HEK293T (cell line): ENCODE data around the gene TUSC2.

Source experiments
- CTCF ChIA-PET: fragments of 350-600 bp; formaldehyde crosslinking; extraction: SDS; loops from one replicate; lab custom pipeline; 2021; ENCODE audit warnings: antibody characterized with exemption, inconsistent platforms; lab: Yijun Ruan, JAX
- POLR2A ChIA-PET: fragments of 350-600 bp; formaldehyde crosslinking; extraction: SDS; loops from one replicate; lab custom pipeline; 2020; ENCODE audit warnings: antibody characterized with exemption, inconsistent platforms; lab: Yijun Ruan, JAX
- DNase-seq: peaks from one replicate; pipeline ENCODE4 v3.0.0; 2012; ENCODE audit warnings: mixed read lengths; ENCODE audit errors: extremely low spot score
- ARNT ChIP-seq: fragments of 450-650 bp; IDR thresholded peaks from 2 replicates; pipeline ENCODE4 v1.6.1; 2017; ENCODE audit warnings: mild to moderate bottlenecking
- BHLHE40 ChIP-seq: fragments of 450-650 bp; IDR thresholded peaks from 2 replicates; pipeline ENCODE4 v1.6.1; 2016; ENCODE audit warnings: mild to moderate bottlenecking, moderate library complexity, borderline replicate concordance
- CTBP1 ChIP-seq: fragments of 450-650 bp; IDR thresholded peaks from 2 replicates; pipeline ENCODE4 v1.6.1; 2016; ENCODE audit warnings: borderline replicate concordance
- ELF4 ChIP-seq: fragments of 450-650 bp; IDR thresholded peaks from 2 replicates; pipeline ENCODE4 v1.6.1; 2017; ENCODE audit warnings: antibody characterized with exemption
- FOXA1 ChIP-seq: fragments of 450-650 bp; IDR thresholded peaks from 2 replicates; pipeline ENCODE4 v1.6.1; 2016; ENCODE audit warnings: mild to moderate bottlenecking
- FOXK2 ChIP-seq: fragments of 450-650 bp; IDR thresholded peaks from 2 replicates; pipeline ENCODE4 v1.6.1; 2016; ENCODE audit warnings: mild to moderate bottlenecking
- FOXM1 ChIP-seq: fragments of 450-650 bp; IDR thresholded peaks from 2 replicates; pipeline ENCODE4 v1.6.1; 2017; ENCODE audit warnings: mild to moderate bottlenecking, borderline replicate concordance
- HDGF ChIP-seq: fragments of 450-650 bp; IDR thresholded peaks from 2 replicates; pipeline ENCODE4 v1.6.1; 2017; ENCODE audit warnings: antibody characterized with exemption, borderline replicate concordance
- L3MBTL2 ChIP-seq: fragments of 450-650 bp; conservative IDR thresholded peaks from 2 replicates; pipeline ENCODE4 v1.6.1; 2016; ENCODE audit warnings: mild to moderate bottlenecking
- LEF1 ChIP-seq: fragments of 450-650 bp; IDR thresholded peaks from 2 replicates; pipeline ENCODE4 v1.6.1; 2017; ENCODE audit warnings: mild to moderate bottlenecking, borderline replicate concordance
- NFRKB ChIP-seq: fragments of 450-650 bp; IDR thresholded peaks from 2 replicates; pipeline ENCODE4 v1.6.1; 2016; ENCODE audit warnings: mild to moderate bottlenecking, moderate library complexity
- PKNOX1 ChIP-seq: fragments of 450-650 bp; IDR thresholded peaks from 2 replicates; pipeline ENCODE4 v1.6.1; 2016
- SP1 ChIP-seq: fragments of 450-650 bp; IDR thresholded peaks from 2 replicates; pipeline ENCODE4 v1.6.1; 2017
- SUZ12 ChIP-seq: fragments of 450-650 bp; IDR thresholded peaks from 2 replicates; pipeline ENCODE4 v1.6.1; 2016; ENCODE audit warnings: mild to moderate bottlenecking
- TARDBP ChIP-seq: fragments of 450-650 bp; IDR thresholded peaks from 2 replicates; pipeline ENCODE4 v1.6.1; 2016
- ZNF384 ChIP-seq: fragments of 450-650 bp; IDR thresholded peaks from 2 replicates; pipeline ENCODE4 v1.6.1; 2016

Gene TUSC2

GRCh38 chr3:50304601-50305000 lies 23.4 kb downstream of the TUSC2 start:
- no peak for DNase-seq
- ChIA-PET CTCF (interaction anchor here (0.7 kb wide), 1 partner anchor 43 kb away, joined by 4 read pairs; no protein-coding TSS in a partner anchor), POLR2A (interaction anchor here (0.9 to 1.2 kb wide), 2 partner anchors 15 to 16 kb away, joined by 3 read pairs; no protein-coding TSS in a partner anchor)
- no peak for TF ChIP-seq NFRKB
- TF ChIP-seq FOXK2, result no peak
- TF ChIP-seq ELF4, result no peak
- no peak for TF ChIP-seq FOXM1
- TF ChIP-seq HDGF, result no peak
- TF ChIP-seq BHLHE40, result no peak
- TF ChIP-seq TARDBP, result no peak
- TF ChIP-seq ZNF384, result no peak
- no peak for TF ChIP-seq SUZ12

- DNase-seq, result no peak
- no peak for TF ChIP-seq NFRKB
- TF ChIP-seq SP1, result no peak
- no peak for TF ChIP-seq FOXM1
- no peak for TF ChIP-seq HDGF
- TF ChIP-seq SUZ12, result no peak
- no peak for TF ChIP-seq L3MBTL2
- TF ChIP-seq BHLHE40, result no peak
- TF ChIP-seq PKNOX1, result no peak
- TF ChIP-seq FOXA1, result no peak
- TF ChIP-seq LEF1, result no peak
- no peak for TF ChIP-seq FOXK2
- ChIA-PET POLR2A (no interaction called here), CTCF (no interaction called here)
These were observed 24.8 kb downstream of the TUSC2 start, which contains the start of gene HYAL1 for GRCh38 chr3:50303013-50303815. Gene HYAL1, minus strand, starts transcription at chr3:50303574. Its CDS starts 618 bp downstream, at chr3:50302956.

GRCh38 chr3:50302095-50303012 lies 25.7 kb downstream of the TUSC2 start:
- CTCF ChIA-PET, result no interaction called here
- TF ChIP-seq ZNF384 (no peak), ARNT (no peak), SP1 (no peak), TARDBP (no peak), NFRKB (no peak), BHLHE40 (no peak), FOXK2 (no peak), ELF4 (no peak)
- DNase-seq, result no peak
- POLR2A ChIA-PET, result no interaction called here

GRCh38 chr3:50300681-50301254 lies 27.3 kb downstream of the TUSC2 start:
- ChIA-PET POLR2A (interaction anchor here (1.0 to 3.5 kb wide), 3 partner anchors 9 to 36 kb away, joined by 4 to 21 read pairs (median 5); partner anchors contain the start of gene TUSC2), CTCF (no interaction called here)
- TF ChIP-seq NFRKB (no peak), ARNT (no peak), ELF4 (no peak), FOXA1 (no peak), LEF1 (no peak), SUZ12 (no peak), SP1 (no peak), L3MBTL2 (no peak), FOXM1 (no peak), BHLHE40 (no peak), CTBP1 (no peak)
- no peak for DNase-seq

GRCh38 chr3:50299929-50300680 lies 27.9 kb downstream of the TUSC2 start:
- TF ChIP-seq FOXM1 (no peak), ELF4 (no peak), CTBP1 (no peak), FOXK2 (no peak), FOXA1 (no peak), ARNT (no peak), PKNOX1 (no peak), LEF1 (no peak), NFRKB (no peak), L3MBTL2 (peak; percentile 27), SP1 (no peak), HDGF (peak; percentile 71; the same call in 1 of the 2 replicates), BHLHE40 (no peak), TARDBP (no peak), SUZ12 (no peak)
- ChIA-PET POLR2A (interaction anchor here (0.6 to 3.5 kb wide), 11 partner anchors 9 to 239 kb away, joined by 3 to 23 read pairs (median 4); partner anchors contain the start of gene TUSC2), CTCF (interaction anchor here (1.3 to 2.1 kb wide), 3 partner anchors 20 to 106 kb away, joined by 3 to 8 read pairs (median 4); no protein-coding TSS in a partner anchor)
- DNase-seq, result no peak
